Neural cell (in vitro differentiated cells): ENCODE data around the gene MAPK4. TPM values are rescaled to one million over a fixed set of nuclear protein-coding genes. Genes with fewer than 3 reads are reported as not detected.

Experiments used
- H2AFZ ChIP-seq: fragments of 200-600, 300-800 bp; sonication (generic), shearing (Covaris generic); 2 replicates; pipeline ENCODE4 v1.6.0; 2014; ENCODE audit warnings: low read depth, mild to moderate bottlenecking, antibody characterized with exemption, low read length, moderate library complexity
- H3F3A ChIP-seq: fragments of 200-600 bp; shearing (Covaris generic); 2 replicates; pipeline ENCODE4 v1.6.1; 2016; ENCODE audit warnings: mild to moderate bottlenecking, moderate library complexity, mixed read lengths, antibody characterized with exemption, low read length; ENCODE audit not compliant: insufficient read depth, poor library complexity, severe bottlenecking
- H3K27ac ChIP-seq: fragments of 200-600, 300-800 bp; sonication (generic), shearing (Covaris generic); 2 replicates; pipeline ENCODE4 v1.5.1; 2014; ENCODE audit warnings: mild to moderate bottlenecking, low read length, moderate library complexity
- H3K27me3 ChIP-seq: fragments of 300-800, 200-600 bp; sonication (generic), shearing (Covaris generic); 2 replicates; pipeline ENCODE4 v1.6.0; 2014; ENCODE audit warnings: mild to moderate bottlenecking, low read depth, low read length, moderate library complexity; ENCODE audit not compliant: insufficient read depth
- H3K36me3 ChIP-seq: fragments of 300-800, 200-600 bp; sonication (generic), shearing (Covaris generic); 2 replicates; pipeline ENCODE4 v1.5.1; 2014; ENCODE audit warnings: mild to moderate bottlenecking, antibody characterized with exemption, low read length, moderate library complexity; ENCODE audit not compliant: insufficient read depth
- H3K4me2 ChIP-seq: fragments of 300-800, 200-600 bp; sonication (generic), shearing (Covaris generic); 2 replicates; pipeline ENCODE4 v1.6.0; 2014; ENCODE audit warnings: mild to moderate bottlenecking, low read length
- H3K4me3 ChIP-seq: fragments of 300-800, 200-600 bp; sonication (generic), shearing (Covaris generic); 2 replicates; pipeline ENCODE4 v1.5.1; 2014; ENCODE audit warnings: mild to moderate bottlenecking, low read length, moderate library complexity
- H3K79me2 ChIP-seq: fragments of 200-600 bp; shearing (Covaris generic); replicated peaks from 2 replicates; pipeline ENCODE4 v1.6.0; 2014; ENCODE audit warnings: mild to moderate bottlenecking, low read length, moderate library complexity; ENCODE audit not compliant: insufficient read depth
- H3K9ac ChIP-seq: fragments of 300-800, 200-600 bp; sonication (generic), shearing (Covaris generic); 2 replicates; pipeline ENCODE4 v1.6.1; 2016; ENCODE audit warnings: mild to moderate bottlenecking, low read length, mixed read lengths
- H3K9me2 ChIP-seq: fragments of 200-600 bp; shearing (Covaris generic); 2 replicates; pipeline ENCODE4 v1.6.1; 2016; ENCODE audit warnings: mild to moderate bottlenecking, low read length, mixed read lengths; ENCODE audit not compliant: insufficient read depth
- H3K9me3 ChIP-seq: fragments of 200-600, 300-800 bp; sonication (generic), shearing (Covaris generic); 2 replicates; pipeline ENCODE4 v1.6.1; 2016; ENCODE audit warnings: mild to moderate bottlenecking, mixed run types, low read length, moderate library complexity, mixed read lengths
- H4K20me1 ChIP-seq: fragments of 200-600 bp; shearing (Covaris generic); 2 replicates; pipeline ENCODE4 v1.6.1; 2016; ENCODE audit warnings: mild to moderate bottlenecking, mixed run types; ENCODE audit not compliant: insufficient read depth
- CTCF ChIP-seq: fragments of 450-650 bp; IDR thresholded peaks from 2 replicates; pipeline ENCODE4 v1.5.1; 2014; ENCODE audit warnings: antibody characterized with exemption, mild to moderate bottlenecking, moderate library complexity; ENCODE audit not compliant: poor library complexity, severe bottlenecking
- EP300 ChIP-seq: fragments of 450-650 bp; conservative IDR thresholded peaks from 2 replicates; pipeline ENCODE4 v1.6.1; 2014; ENCODE audit warnings: antibody characterized with exemption, mild to moderate bottlenecking, moderate library complexity; ENCODE audit not compliant: poor library complexity, severe bottlenecking
- EZH2 ChIP-seq: fragments of 200-600, 300-800 bp; shearing (Covaris generic), sonication (generic); IDR thresholded peaks from 2 replicates; pipeline ENCODE4 v1.6.1; 2014; ENCODE audit warnings: antibody characterized with exemption, low read length, borderline replicate concordance, mild to moderate bottlenecking; ENCODE audit not compliant: insufficient read depth, poor library complexity, severe bottlenecking
- MXI1 ChIP-seq: fragments of 450-650 bp; conservative IDR thresholded peaks from 2 replicates; pipeline ENCODE4 v1.6.1; 2014; ENCODE audit warnings: antibody characterized with exemption, mild to moderate bottlenecking; ENCODE audit not compliant: poor library complexity, severe bottlenecking
- POLR2AphosphoS5 ChIP-seq: IDR thresholded peaks from 2 replicates; pipeline ENCODE4 v1.6.1; 2012
- RAD21 ChIP-seq: fragments of 450-650 bp; conservative IDR thresholded peaks from 2 replicates; pipeline ENCODE4 v1.6.1; 2014; ENCODE audit warnings: antibody characterized with exemption, mild to moderate bottlenecking, moderate library complexity
- SMC3 ChIP-seq: fragments of 450-650 bp; conservative IDR thresholded peaks from 2 replicates; pipeline ENCODE4 v1.6.1; 2014; ENCODE audit warnings: antibody characterized with exemption, mild to moderate bottlenecking, moderate library complexity; ENCODE audit not compliant: poor library complexity
- TAF1 ChIP-seq: IDR thresholded peaks from 2 replicates; pipeline ENCODE4 v1.6.1; 2012; ENCODE audit warnings: low read depth
- polyA plus RNA-seq: library from polyadenylated mRNA; depleted of rRNA; stranded (reverse); fragments of >200 nt; gene quantifications from 2 replicates; pipeline ENCODE4 v1.2.3, GENCODE V29; 2014
- TF ChIP-seq, protein P1 (sequence below): IDR thresholded peaks from 2 replicates; pipeline ENCODE4 v1.6.1; 2012; ENCODE audit warnings: borderline replicate concordance

MAPK4 gene
- polyA plus RNA-seq, 1 donor from 2014 or later: 12.7 TPM

DNA sequence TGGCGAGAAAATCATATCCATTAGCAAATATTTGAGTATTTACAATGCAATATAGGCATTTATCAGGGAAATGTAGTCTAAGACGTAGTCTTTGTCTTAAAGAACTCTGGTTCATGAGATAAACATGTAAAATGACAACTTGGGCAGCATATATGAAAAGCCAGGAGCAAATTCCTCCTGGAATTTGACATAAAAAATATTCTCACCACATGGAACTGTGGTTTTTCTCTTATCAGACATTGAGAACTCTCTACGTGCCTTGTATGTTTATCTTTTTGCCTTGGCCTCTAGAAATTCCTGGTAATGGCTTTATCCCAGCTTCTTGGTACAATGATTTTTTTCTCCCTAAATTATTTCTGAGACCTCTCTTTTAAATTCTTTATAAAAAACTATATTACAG, 2.8 kb downstream of the MAPK4 start:
- no peaks in the 10 kb centered on the region for H3K36me3 ChIP-seq
- peaks cover 6% of the 10 kb centered on the region for H3K27me3 ChIP-seq
- H2AFZ ChIP-seq: no peak overlapping the region
- peaks cover 33% of the 10 kb centered on the region for H3K79me2 ChIP-seq
- peaks cover 4% of the 10 kb centered on the region for H3F3A ChIP-seq
- no peak overlapping the region for H3K9ac ChIP-seq
- H3K9me3 ChIP-seq: no peaks in the 10 kb centered on the region
- H3K4me3 ChIP-seq: peak overlapping the region; percentile 16
- no peaks in the 10 kb centered on the region for H3K9me2 ChIP-seq
- H3K27ac ChIP-seq: no peak overlapping the region
- TF ChIP-seq, protein P1, sequence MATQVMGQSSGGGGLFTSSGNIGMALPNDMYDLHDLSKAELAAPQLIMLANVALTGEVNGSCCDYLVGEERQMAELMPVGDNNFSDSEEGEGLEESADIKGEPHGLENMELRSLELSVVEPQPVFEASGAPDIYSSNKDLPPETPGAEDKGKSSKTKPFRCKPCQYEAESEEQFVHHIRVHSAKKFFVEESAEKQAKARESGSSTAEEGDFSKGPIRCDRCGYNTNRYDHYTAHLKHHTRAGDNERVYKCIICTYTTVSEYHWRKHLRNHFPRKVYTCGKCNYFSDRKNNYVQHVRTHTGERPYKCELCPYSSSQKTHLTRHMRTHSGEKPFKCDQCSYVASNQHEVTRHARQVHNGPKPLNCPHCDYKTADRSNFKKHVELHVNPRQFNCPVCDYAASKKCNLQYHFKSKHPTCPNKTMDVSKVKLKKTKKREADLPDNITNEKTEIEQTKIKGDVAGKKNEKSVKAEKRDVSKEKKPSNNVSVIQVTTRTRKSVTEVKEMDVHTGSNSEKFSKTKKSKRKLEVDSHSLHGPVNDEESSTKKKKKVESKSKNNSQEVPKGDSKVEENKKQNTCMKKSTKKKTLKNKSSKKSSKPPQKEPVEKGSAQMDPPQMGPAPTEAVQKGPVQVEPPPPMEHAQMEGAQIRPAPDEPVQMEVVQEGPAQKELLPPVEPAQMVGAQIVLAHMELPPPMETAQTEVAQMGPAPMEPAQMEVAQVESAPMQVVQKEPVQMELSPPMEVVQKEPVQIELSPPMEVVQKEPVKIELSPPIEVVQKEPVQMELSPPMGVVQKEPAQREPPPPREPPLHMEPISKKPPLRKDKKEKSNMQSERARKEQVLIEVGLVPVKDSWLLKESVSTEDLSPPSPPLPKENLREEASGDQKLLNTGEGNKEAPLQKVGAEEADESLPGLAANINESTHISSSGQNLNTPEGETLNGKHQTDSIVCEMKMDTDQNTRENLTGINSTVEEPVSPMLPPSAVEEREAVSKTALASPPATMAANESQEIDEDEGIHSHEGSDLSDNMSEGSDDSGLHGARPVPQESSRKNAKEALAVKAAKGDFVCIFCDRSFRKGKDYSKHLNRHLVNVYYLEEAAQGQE: no peak
- TF ChIP-seq EZH2 (no peak), CTCF (no peak), EP300 (no peak), SMC3 (no peak), POLR2AphosphoS5 (no peak), MXI1 (no peak), TAF1 (no peak), RAD21 (no peak)
- H4K20me1 ChIP-seq: no peaks in the 10 kb centered on the region
- H3K4me2 ChIP-seq: no peak overlapping the region

DNA sequence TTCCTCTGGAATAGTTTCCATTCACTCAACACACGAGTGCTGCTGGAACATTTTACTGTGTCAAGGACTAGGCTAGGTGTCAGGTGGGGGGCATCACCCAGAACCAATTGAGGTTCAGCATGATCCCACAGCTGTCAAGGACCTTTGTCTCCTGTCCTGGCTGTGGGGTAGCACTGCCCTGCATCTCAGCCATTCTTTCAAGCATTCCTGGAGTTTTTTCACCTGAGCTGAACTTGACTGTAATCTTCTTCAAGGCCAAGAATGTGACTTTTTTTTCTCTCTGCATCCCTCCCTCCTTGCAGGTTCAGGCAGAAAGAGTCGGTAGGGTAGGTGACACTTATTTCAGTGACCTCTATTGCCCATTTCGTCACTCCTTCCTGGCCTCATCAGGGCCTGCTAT, 3.5 kb downstream of the MAPK4 start:
- TF ChIP-seq CTCF (no peak), POLR2AphosphoS5 (no peak), SMC3 (no peak), EZH2 (no peak), TAF1 (no peak), RAD21 (no peak), MXI1 (no peak), EP300 (no peak)
- TF ChIP-seq, protein P1: no peak
- Histone ChIP-seq H3K27me3 (peaks cover 6% of the 10 kb centered on the region), H4K20me1 (no peaks in the 10 kb centered on the region), H3K36me3 (no peaks in the 10 kb centered on the region), H3K9me2 (no peaks in the 10 kb centered on the region), H3K9me3 (peaks cover 4% of the 10 kb centered on the region), H3K9ac (no peak overlapping the region), H3K4me2 (no peak overlapping the region), H2AFZ (no peak overlapping the region), H3K4me3 (no peak overlapping the region), H3F3A (peaks cover 4% of the 10 kb centered on the region), H3K27ac (no peak overlapping the region), H3K79me2 (peaks cover 33% of the 10 kb centered on the region)
